A673 (cell line): ENCODE measurements around the gene DAB1. TPM values are rescaled to one million over a fixed set of nuclear protein-coding genes. Genes with fewer than 3 reads are reported as not detected.

Experiments
- BruUV-seq: library from RNA; stranded (reverse); fragments of 400-500 nt; replicated peaks from 2 replicates; lab custom pipeline; 2021; lab: Mats Ljungman, UMichigan
- CTCF ChIA-PET: fragments of 300-600 bp; sonication (Branson Sonifier 250); formaldehyde crosslinking; loops from one replicate; lab custom pipeline; 2022; ENCODE audit warnings: antibody characterized with exemption; lab: Charles Lee
- POLR2A ChIA-PET: fragments of 300-600 bp; sonication (Branson Sonifier 250); formaldehyde crosslinking; loops from one replicate; lab custom pipeline; 2022; ENCODE audit warnings: antibody characterized with exemption; ENCODE audit not compliant: low non-redundant PET; lab: Charles Lee
- DNase-seq: peaks from one replicate; pipeline ENCODE4 v3.0.0-alpha.2; 2015; ENCODE audit warnings: low spot score
- H3K27ac ChIP-seq: fragments of 200-600 bp; sonication (generic); 2 replicates; pipeline ENCODE4 v1.5.1; 2016; ENCODE audit warnings: mixed run types, low read depth, mild to moderate bottlenecking, mixed read lengths, antibody characterized with exemption, low read length; ENCODE audit not compliant: poor library complexity, severe bottlenecking
- H3K27me3 ChIP-seq: fragments of 200-600 bp; sonication (generic); replicated peaks from 2 replicates; pipeline ENCODE4 v1.6.1; 2017; ENCODE audit warnings: mixed run types, low read depth, mild to moderate bottlenecking, mixed read lengths, antibody characterized with exemption, low read length; ENCODE audit not compliant: insufficient read depth, poor library complexity
- H3K36me3 ChIP-seq: fragments of 200-600 bp; sonication (generic); 2 replicates; pipeline ENCODE4 v1.6.1; 2016; ENCODE audit warnings: mixed run types, mild to moderate bottlenecking, mixed read lengths, antibody characterized with exemption, low read length; ENCODE audit not compliant: insufficient read depth, poor library complexity, severe bottlenecking
- H3K4me1 ChIP-seq: fragments of 200-600 bp; sonication (generic); 2 replicates; pipeline ENCODE4 v1.6.1; 2017; ENCODE audit warnings: mixed run types, mild to moderate bottlenecking, mixed read lengths, antibody characterized with exemption, low read length; ENCODE audit not compliant: insufficient read depth, poor library complexity, severe bottlenecking
- H3K4me3 ChIP-seq: fragments of 200-600 bp; sonication (generic); 2 replicates; pipeline ENCODE4 v1.5.1; 2016; ENCODE audit warnings: low read depth, mixed run types, mild to moderate bottlenecking, mixed read lengths, low read length; ENCODE audit not compliant: poor library complexity, severe bottlenecking
- H3K9me3 ChIP-seq: fragments of 200-600 bp; sonication (generic); 2 replicates; pipeline ENCODE4 v1.6.1; 2016; ENCODE audit warnings: mixed run types, low read depth, mild to moderate bottlenecking, mixed read lengths, antibody characterized with exemption, low read length; ENCODE audit not compliant: poor library complexity, severe bottlenecking
- EZH2 ChIP-seq: fragments of 200-600 bp; sonication (generic); IDR thresholded peaks from 2 replicates; pipeline ENCODE4 v1.6.1; 2017; ENCODE audit warnings: borderline replicate concordance, low read depth, mild to moderate bottlenecking, mixed read lengths, antibody characterized with exemption, low read length; ENCODE audit not compliant: poor library complexity, severe bottlenecking
- intact Hi-C: fragments of 100-400 bp; cut with micrococcal nuclease; formaldehyde crosslinking; loops from one replicate; pipeline ENCODE4 v1.10.0; 2022; ENCODE audit not compliant: unreplicated experiment
- total RNA-seq: library from RNA; stranded (reverse); gene quantifications from 2 replicates; pipeline ENCODE4 v1.2.3, GENCODE V29; 2021
- TF ChIP-seq, protein P1 (sequence below): fragments of 300-800, 200-600 bp; sonication (generic); conservative IDR thresholded peaks from 2 replicates; pipeline ENCODE4 v1.5.1; 2017; ENCODE audit warnings: low read depth, mild to moderate bottlenecking, antibody characterized with exemption, low read length, moderate library complexity, mixed read lengths

The DAB1 gene
- total RNA-seq, 1 experiment from 2014 or later: 112 TPM

GRCh38 chr1:57325536-57325935 lies 98.3 kb downstream of the DAB1 start:
- Histone ChIP-seq H3K4me1 (peaks cover 4% of the 10 kb centered on the region), H3K9me3 (no peaks in the 10 kb centered on the region), H3K4me3 (no peak overlapping the region), H3K36me3 (no peaks in the 10 kb centered on the region), H3K27ac (no peak overlapping the region), H3K27me3 (no peaks in the 10 kb centered on the region)
- CTCF ChIA-PET: no interaction called here
- intact Hi-C loops: no loop called here
- POLR2A ChIA-PET: no interaction called here
- DNase-seq: no peak
- TF ChIP-seq, protein P1, sequence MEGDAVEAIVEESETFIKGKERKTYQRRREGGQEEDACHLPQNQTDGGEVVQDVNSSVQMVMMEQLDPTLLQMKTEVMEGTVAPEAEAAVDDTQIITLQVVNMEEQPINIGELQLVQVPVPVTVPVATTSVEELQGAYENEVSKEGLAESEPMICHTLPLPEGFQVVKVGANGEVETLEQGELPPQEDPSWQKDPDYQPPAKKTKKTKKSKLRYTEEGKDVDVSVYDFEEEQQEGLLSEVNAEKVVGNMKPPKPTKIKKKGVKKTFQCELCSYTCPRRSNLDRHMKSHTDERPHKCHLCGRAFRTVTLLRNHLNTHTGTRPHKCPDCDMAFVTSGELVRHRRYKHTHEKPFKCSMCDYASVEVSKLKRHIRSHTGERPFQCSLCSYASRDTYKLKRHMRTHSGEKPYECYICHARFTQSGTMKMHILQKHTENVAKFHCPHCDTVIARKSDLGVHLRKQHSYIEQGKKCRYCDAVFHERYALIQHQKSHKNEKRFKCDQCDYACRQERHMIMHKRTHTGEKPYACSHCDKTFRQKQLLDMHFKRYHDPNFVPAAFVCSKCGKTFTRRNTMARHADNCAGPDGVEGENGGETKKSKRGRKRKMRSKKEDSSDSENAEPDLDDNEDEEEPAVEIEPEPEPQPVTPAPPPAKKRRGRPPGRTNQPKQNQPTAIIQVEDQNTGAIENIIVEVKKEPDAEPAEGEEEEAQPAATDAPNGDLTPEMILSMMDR: no peak
- TF ChIP-seq EZH2: no peak
- no TSS peak for BruUV-seq

DNA sequence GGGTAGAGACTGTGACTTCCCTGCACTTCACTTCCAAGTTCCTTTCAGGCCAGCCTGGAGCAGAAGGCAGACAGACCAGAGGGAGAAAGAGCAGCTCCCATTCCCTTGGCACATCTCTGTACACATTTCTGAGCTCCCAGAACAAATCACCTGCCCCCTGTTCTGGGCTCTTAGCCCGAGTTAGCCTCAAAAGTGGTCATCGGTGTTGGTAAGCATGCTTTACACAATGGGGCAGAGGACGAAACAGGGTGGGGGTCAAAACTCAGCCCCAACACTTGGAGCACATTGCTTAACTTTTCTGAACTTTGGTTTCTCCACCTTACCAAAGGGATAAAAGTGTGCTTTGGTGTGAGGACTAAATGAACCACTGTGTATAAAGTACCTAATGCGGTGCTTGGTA lies 98.7 kb downstream of the DAB1 start:
- no TSS peak for BruUV-seq
- Histone ChIP-seq H3K27ac (no peak overlapping the region), H3K9me3 (no peaks in the 10 kb centered on the region), H3K27me3 (no peaks in the 10 kb centered on the region), H3K36me3 (no peaks in the 10 kb centered on the region), H3K4me3 (no peak overlapping the region), H3K4me1 (peaks cover 4% of the 10 kb centered on the region)
- no peak for DNase-seq
- POLR2A ChIA-PET: no interaction called here
- CTCF ChIA-PET: no interaction called here
- TF ChIP-seq EZH2: no peak
- TF ChIP-seq, protein P1: no peak
- intact Hi-C loops: no loop called here

DNA sequence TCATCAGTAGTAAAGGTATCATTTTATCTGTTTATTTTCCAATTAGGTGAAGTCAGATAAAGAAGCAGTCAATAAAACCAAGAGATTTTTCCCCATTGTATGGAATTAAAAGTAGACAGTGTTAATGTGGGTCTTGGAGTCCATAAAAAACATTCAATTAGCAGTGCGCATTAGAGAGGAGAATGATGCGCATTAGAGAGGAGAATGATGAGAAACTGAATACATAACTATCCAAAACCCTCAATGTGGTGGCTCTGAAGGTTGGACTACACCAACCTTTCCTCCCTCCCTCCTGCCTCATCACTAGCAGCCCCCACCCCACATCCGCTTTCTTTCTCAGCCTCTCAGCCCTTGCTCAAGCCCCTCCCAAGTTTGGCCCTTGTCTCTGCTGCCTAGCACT lies 99.5 kb downstream of the DAB1 start:
- Histone ChIP-seq H3K4me1 (peaks cover 6% of the 10 kb centered on the region), H3K9me3 (no peaks in the 10 kb centered on the region), H3K4me3 (no peak overlapping the region), H3K27me3 (no peaks in the 10 kb centered on the region), H3K27ac (no peak overlapping the region), H3K36me3 (no peaks in the 10 kb centered on the region)
- CTCF ChIA-PET: no interaction called here
- no peak for DNase-seq
- intact Hi-C loops: no loop called here
- BruUV-seq: no TSS peak
- TF ChIP-seq EZH2: no peak
- TF ChIP-seq, protein P1: no peak
- POLR2A ChIA-PET: no interaction called here
